Lower leg skin (tissue), 3 donors: ENCODE measurements around the gene CNPPD1.

Experiments
- CTCF ChIP-seq, 3 donors: fragments of 450-650 bp; IDR thresholded peaks; one replicate each; pipeline ENCODE4 v1.5.1; 2016; ENCODE audit warnings: antibody characterized with exemption in 3 of 3, mild to moderate bottlenecking in 3 of 3, moderate library complexity in 2 of 3
- POLR2A ChIP-seq, 2 donors: fragments of 450-650 bp; IDR thresholded peaks; one replicate each; pipeline ENCODE4 v1.6.1; 2016 to 2017; ENCODE audit warnings: antibody characterized with exemption in 2 of 2, mild to moderate bottlenecking in 1 of 2, moderate library complexity in 1 of 2

DNA sequence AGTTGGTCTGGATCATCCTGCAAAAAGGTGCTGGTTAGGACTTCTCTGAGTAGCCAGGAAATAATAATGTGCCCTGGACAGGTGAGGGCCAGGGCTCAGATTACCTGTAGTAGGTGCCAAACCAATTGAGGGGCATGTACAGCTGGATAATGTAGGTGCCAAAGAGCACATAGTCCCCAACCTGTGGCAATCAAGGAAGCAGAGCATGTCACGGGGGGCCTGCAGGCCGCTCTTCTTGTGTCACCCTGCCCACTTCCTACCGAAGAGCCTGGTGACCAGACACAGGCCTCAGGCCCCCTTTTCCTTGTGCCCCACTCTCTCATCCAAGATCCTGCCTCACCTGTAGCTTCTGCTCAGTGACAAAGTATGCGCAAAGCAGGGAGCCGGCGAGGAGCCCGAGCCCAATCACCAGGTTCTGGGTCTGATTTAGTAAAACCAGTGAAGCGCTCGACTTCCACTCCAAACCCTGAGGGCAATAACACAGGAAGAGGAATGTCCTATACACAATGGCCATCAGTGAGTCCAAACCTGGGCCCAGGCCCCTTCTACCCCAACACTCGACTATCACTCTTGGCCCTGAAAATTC is 36.9 kb upstream of the CNPPD1 start:
- TF ChIP-seq POLR2A (IDR thresholded peaks at IDR 0.05) (no peak), CTCF (IDR thresholded peaks at IDR 0.05) (no peak)
